GM12878 (cell line): Measurements from ENCODE around the gene C9.
"Not testable (repeated sequence)": the region's sequence is repeated elsewhere in the genome, so short reads cannot be mapped to it uniquely, and the experiment has no call there.

ENCODE experiments used
- ATF2 ChIP-seq: IDR thresholded peaks from 2 replicates; pipeline ENCODE4 v1.6.1; 2012; ENCODE audit warnings: low read length, inconsistent platforms
- BCL11A ChIP-seq: IDR thresholded peaks from 2 replicates; pipeline ENCODE4 v1.6.1; 2011; ENCODE audit warnings: low read depth, low read length
- CEBPZ ChIP-seq: fragments of 150-350 bp; IDR thresholded peaks from 2 replicates; pipeline ENCODE4 v1.6.1; 2016; ENCODE audit warnings: low read depth, low read length
- CREM ChIP-seq: IDR thresholded peaks from 2 replicates; pipeline ENCODE4 v1.6.1; 2014; ENCODE audit warnings: antibody characterized with exemption, low read depth
- CTCF ChIP-seq, 3 experiments: IDR thresholded peaks in 2 of 3; conservative IDR thresholded peaks in 1 of 3; 2 replicates each; pipeline ENCODE4 v1.5.1; 2011; ENCODE audit warnings: low read depth in 3 of 3, low read length in 3 of 3, mild to moderate bottlenecking in 3 of 3, control low read depth in 2 of 3, moderate library complexity in 2 of 3, inconsistent platforms in 1 of 3, mixed read lengths in 1 of 3; ENCODE audit not compliant: control insufficient read depth in 2 of 3, insufficient read depth in 1 of 3; ENCODE audit errors: extremely low read depth in 1 of 3
- CUX1 ChIP-seq: IDR thresholded peaks from 2 replicates; pipeline ENCODE4 v1.6.1; 2012; ENCODE audit warnings: improper control_type of control experiment, low read depth, low read length; ENCODE audit not compliant: insufficient replicate concordance
- E2F8 ChIP-seq: fragments of 450-650 bp; IDR thresholded peaks from 2 replicates; pipeline ENCODE4 v1.6.1; 2018; ENCODE audit warnings: mild to moderate bottlenecking, low read depth, moderate library complexity; ENCODE audit not compliant: partially characterized antibody
- EGR1 ChIP-seq, 2 experiments: IDR thresholded peaks; 1 replicate in 1 of 2; 2 replicates in 1 of 2; pipeline ENCODE4 v1.6.1; 2011 to 2012; ENCODE audit warnings: low read depth in 2 of 2, low read length in 2 of 2, borderline replicate concordance in 1 of 2, mild to moderate bottlenecking in 1 of 2, moderate library complexity in 1 of 2
- GABPA ChIP-seq: IDR thresholded peaks from 2 replicates; pipeline ENCODE4 v1.6.1; 2014; ENCODE audit warnings: antibody characterized with exemption, low read depth, mild to moderate bottlenecking, inconsistent platforms
- HDAC6 ChIP-seq: fragments of 200-600 bp; sonication (generic); IDR thresholded peaks from one replicate; pipeline ENCODE4 v1.8.0; 2017; ENCODE audit warnings: antibody characterized with exemption; ENCODE audit not compliant: unreplicated experiment
- MAX ChIP-seq: IDR thresholded peaks from 2 replicates; pipeline ENCODE4 v1.6.1; 2012; ENCODE audit warnings: low read depth, low read length, improper control_type of control experiment
- POLR2A ChIP-seq: IDR thresholded peaks from 2 replicates; pipeline ENCODE4 v1.6.1; 2011; ENCODE audit warnings: low read depth, mild to moderate bottlenecking, low read length
- POLR2AphosphoS2 ChIP-seq: IDR thresholded peaks from 2 replicates; pipeline ENCODE4 v1.6.1; 2011; ENCODE audit warnings: low read depth, mild to moderate bottlenecking, low read length, improper control_type of control experiment, moderate library complexity

GRCh38 chr5:39334296-39334695, 30.0 kb downstream of the C9 start:
- TF ChIP-seq GABPA; CTCF (IDR thresholded peaks at IDR 0.05 in 2 of 3, conservative IDR thresholded peaks at IDR 0.05 in 1 of 3; ENCODE audit: control insufficient read depth in 2 of 3, extremely low read depth in 1 of 3, insufficient read depth in 1 of 3, low read depth in 3 of 3, low read length in 3 of 3); POLR2A; MAX; CREM; E2F8; CEBPZ; HDAC6; ATF2; BCL11A; CUX1; POLR2AphosphoS2; EGR1 (IDR thresholded peaks at IDR 0.05; ENCODE audit: borderline replicate concordance in 1 of 2, low read depth in 2 of 2, low read length in 2 of 2): not testable (repeated sequence)
